OCI-LY7 (cell line): Measurements from ENCODE around the gene KIF26A.

Source experiments
- CTCF ChIP-seq: fragments of 200-600 bp; sonication (generic); conservative IDR thresholded peaks from 2 replicates; pipeline ENCODE4 v1.5.1; 2014; ENCODE audit warnings: mild to moderate bottlenecking, antibody characterized with exemption, low read length, moderate library complexity, mixed read lengths
- EZH2phosphoT487 ChIP-seq: fragments of 200-600 bp; sonication (generic); IDR thresholded peaks from 2 replicates; pipeline ENCODE4 v1.6.1; 2018; ENCODE audit warnings: low read depth, borderline replicate concordance, mild to moderate bottlenecking, mixed run types, antibody characterized with exemption, low read length, moderate library complexity, mixed read lengths

- TF ChIP-seq CTCF = no peak
- TF ChIP-seq EZH2phosphoT487 = no peak
These were observed 9.1 kb downstream of the KIF26A start for GRCh38 chr14:104147346-104148125.
